SU-DHL-6 (cell line): ENCODE data around the gene TLK1.
A peak's percentile ranks its signal among the peaks of the same experiment; 100 is the strongest.

ENCODE experiments used
- H2AFZ ChIP-seq: fragments of 200-600 bp; sonication (generic); 2 replicates; pipeline ENCODE4 v1.6.1; 2014; ENCODE audit warnings: low read depth, mild to moderate bottlenecking, moderate library complexity, mixed read lengths, antibody characterized with exemption, low read length; ENCODE audit not compliant: severe bottlenecking
- H3F3A ChIP-seq: fragments of 200-600 bp; shearing (Covaris generic); 2 replicates; pipeline ENCODE4 v1.6.0; 2016; ENCODE audit warnings: antibody characterized with exemption, mild to moderate bottlenecking; ENCODE audit not compliant: insufficient read depth
- H3K27ac ChIP-seq: fragments of 200-600 bp; sonication (generic); 2 replicates; pipeline ENCODE4 v1.5.1; 2016; ENCODE audit warnings: low read depth, mild to moderate bottlenecking, low read length, moderate library complexity, mixed read lengths
- H3K27me3 ChIP-seq: fragments of 200-600 bp; sonication (generic), shearing (Covaris generic); 2 replicates; pipeline ENCODE4 v1.6.0; 2014; ENCODE audit warnings: mild to moderate bottlenecking, low read length
- H3K36me3 ChIP-seq: fragments of 200-600 bp; sonication (generic); 2 replicates; pipeline ENCODE4 v1.6.1; 2014; ENCODE audit warnings: mild to moderate bottlenecking, low read length, mixed read lengths
- H3K4me2 ChIP-seq: fragments of 300-600, 200-600 bp; shearing (Covaris generic), sonication (generic); 2 replicates; pipeline ENCODE4 v1.6.0; 2014; ENCODE audit warnings: low read length, low read depth, mild to moderate bottlenecking; ENCODE audit not compliant: poor library complexity, severe bottlenecking
- H3K4me3 ChIP-seq: fragments of 200-600 bp; sonication (generic); 2 replicates; pipeline ENCODE4 v1.5.1; 2014; ENCODE audit warnings: antibody characterized with exemption, low read length, mild to moderate bottlenecking, mixed read lengths; ENCODE audit not compliant: insufficient read depth, poor library complexity, severe bottlenecking
- H3K79me2 ChIP-seq: fragments of 200-600 bp; sonication (generic); 2 replicates; pipeline ENCODE4 v1.6.1; 2014; ENCODE audit warnings: mild to moderate bottlenecking, low read length, moderate library complexity; ENCODE audit not compliant: insufficient read depth
- H3K9ac ChIP-seq: fragments of 200-600 bp; sonication (generic); 2 replicates; pipeline ENCODE4 v1.7.0; 2014; ENCODE audit warnings: mild to moderate bottlenecking, low read length
- H3K9me2 ChIP-seq: fragments of 200-600 bp; sonication (generic); replicated peaks from 2 replicates; pipeline ENCODE4 v1.6.1; 2014; ENCODE audit warnings: low read length; ENCODE audit not compliant: insufficient read depth
- H3K9me3 ChIP-seq: fragments of 200-600 bp; sonication (generic); 2 replicates; pipeline ENCODE4 v1.6.1; 2014; ENCODE audit warnings: low read length, mixed read lengths; ENCODE audit not compliant: insufficient read depth
- H4K20me1 ChIP-seq: fragments of 200-600 bp; sonication (generic); 2 replicates; pipeline ENCODE4 v1.6.1; 2014; ENCODE audit warnings: low read depth, mild to moderate bottlenecking, antibody characterized with exemption, low read length, moderate library complexity, mixed read lengths
- EZH2phosphoT487 ChIP-seq: fragments of 200-600 bp; sonication (generic), shearing (Covaris generic); conservative IDR thresholded peaks from 2 replicates; pipeline ENCODE4 v1.6.1; 2018; ENCODE audit warnings: mild to moderate bottlenecking, antibody characterized with exemption, low read length, moderate library complexity, mixed read lengths
- TF ChIP-seq, protein P1 (sequence below): fragments of 200-600 bp; sonication (generic); IDR thresholded peaks from one replicate; pipeline ENCODE4 v1.5.1; 2017; ENCODE audit warnings: antibody characterized with exemption, mild to moderate bottlenecking, low read length, moderate library complexity; ENCODE audit not compliant: insufficient read depth, poor library complexity, severe bottlenecking

TLK1 gene

GRCh38 chr2:171134624-171135230 is 26.0 kb downstream of the TLK1 start:
- TF ChIP-seq, protein P1, sequence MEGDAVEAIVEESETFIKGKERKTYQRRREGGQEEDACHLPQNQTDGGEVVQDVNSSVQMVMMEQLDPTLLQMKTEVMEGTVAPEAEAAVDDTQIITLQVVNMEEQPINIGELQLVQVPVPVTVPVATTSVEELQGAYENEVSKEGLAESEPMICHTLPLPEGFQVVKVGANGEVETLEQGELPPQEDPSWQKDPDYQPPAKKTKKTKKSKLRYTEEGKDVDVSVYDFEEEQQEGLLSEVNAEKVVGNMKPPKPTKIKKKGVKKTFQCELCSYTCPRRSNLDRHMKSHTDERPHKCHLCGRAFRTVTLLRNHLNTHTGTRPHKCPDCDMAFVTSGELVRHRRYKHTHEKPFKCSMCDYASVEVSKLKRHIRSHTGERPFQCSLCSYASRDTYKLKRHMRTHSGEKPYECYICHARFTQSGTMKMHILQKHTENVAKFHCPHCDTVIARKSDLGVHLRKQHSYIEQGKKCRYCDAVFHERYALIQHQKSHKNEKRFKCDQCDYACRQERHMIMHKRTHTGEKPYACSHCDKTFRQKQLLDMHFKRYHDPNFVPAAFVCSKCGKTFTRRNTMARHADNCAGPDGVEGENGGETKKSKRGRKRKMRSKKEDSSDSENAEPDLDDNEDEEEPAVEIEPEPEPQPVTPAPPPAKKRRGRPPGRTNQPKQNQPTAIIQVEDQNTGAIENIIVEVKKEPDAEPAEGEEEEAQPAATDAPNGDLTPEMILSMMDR, result no peak
- TF ChIP-seq EZH2phosphoT487, result no peak
- H3K27me3 ChIP-seq, result no peaks in the 10 kb centered on the region
- H3K9ac ChIP-seq, result no peak overlapping the region
- no peaks in the 10 kb centered on the region for H3K9me3 ChIP-seq
- H3K36me3 ChIP-seq, result no peaks in the 10 kb centered on the region
- H3K27ac ChIP-seq, result no peak overlapping the region
- peaks cover 99% of the 10 kb centered on the region for H3K79me2 ChIP-seq
- no peak overlapping the region for H3K4me3 ChIP-seq
- peaks cover 16% of the 10 kb centered on the region for H3F3A ChIP-seq
- H3K4me2 ChIP-seq, result no peak overlapping the region
- H2AFZ ChIP-seq, result no peak overlapping the region
- H3K9me2 ChIP-seq, result no peaks in the 10 kb centered on the region
- peaks cover 61% of the 10 kb centered on the region for H4K20me1 ChIP-seq

DNA sequence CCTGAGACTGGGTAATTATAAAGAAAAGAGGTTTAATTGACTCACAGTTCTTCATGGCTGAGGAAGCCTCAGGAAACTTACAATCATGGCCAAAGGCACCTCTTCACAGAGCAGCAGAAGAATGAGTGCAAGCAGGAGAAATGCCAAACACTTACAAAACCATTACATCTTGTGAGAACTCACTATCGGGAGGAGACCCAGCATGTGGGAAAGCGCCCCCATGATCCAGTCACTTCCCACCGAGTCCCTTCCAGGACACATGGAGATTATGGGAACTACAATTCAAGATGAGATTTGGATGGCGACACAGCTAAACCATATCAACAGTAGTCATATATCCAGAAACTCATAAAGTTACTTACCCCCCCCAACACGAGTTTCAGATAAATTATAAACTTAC is 28.6 kb downstream of the TLK1 start:
- Histone ChIP-seq H2AFZ (no peak overlapping the region), H3K4me2 (no peak overlapping the region), H3K27me3 (no peaks in the 10 kb centered on the region), H3K9me2 (no peaks in the 10 kb centered on the region), H3K9me3 (no peaks in the 10 kb centered on the region), H3K4me3 (no peak overlapping the region), H3F3A (peaks cover 23% of the 10 kb centered on the region), H3K36me3 (no peaks in the 10 kb centered on the region), H4K20me1 (peaks cover 64% of the 10 kb centered on the region), H3K27ac (no peak overlapping the region), H3K79me2 (peaks cover 100% of the 10 kb centered on the region), H3K9ac (no peak overlapping the region)
- TF ChIP-seq EZH2phosphoT487, result no peak
- TF ChIP-seq, protein P1, result no peak

GRCh38 chr2:171128461-171128860 is 32.2 kb downstream of the TLK1 start:
- Histone ChIP-seq H3K9me3 (no peaks in the 10 kb centered on the region), H3K27me3 (no peaks in the 10 kb centered on the region), H3K27ac (peak overlapping the region; percentile 53), H3K79me2 (peaks cover 100% of the 10 kb centered on the region), H3K4me2 (peak overlapping the region; percentile 48), H2AFZ (no peak overlapping the region), H3K36me3 (no peaks in the 10 kb centered on the region), H3K4me3 (no peak overlapping the region), H3K9me2 (no peaks in the 10 kb centered on the region), H3K9ac (no peak overlapping the region), H4K20me1 (peaks cover 76% of the 10 kb centered on the region), H3F3A (peaks cover 30% of the 10 kb centered on the region)
- TF ChIP-seq, protein P1, result no peak
- no peak for TF ChIP-seq EZH2phosphoT487
